Esophagus muscularis mucosa (tissue), 4 donors: ENCODE data around the gene KIF5C.

Experiments used
- EP300 ChIP-seq: sonication (generic); formaldehyde crosslinking; IDR thresholded peaks from one replicate; pipeline ENCODE4 v1.6.1; 2017; ENCODE audit warnings: antibody characterized with exemption
- POLR2A ChIP-seq: fragments of 450-650 bp; IDR thresholded peaks from one replicate; pipeline ENCODE4 v1.6.1; 2017; ENCODE audit warnings: antibody characterized with exemption, moderate library complexity, mild to moderate bottlenecking, low read depth
- POLR2AphosphoS5 ChIP-seq, 2 donors: sonication (generic); formaldehyde crosslinking; IDR thresholded peaks; one replicate each; pipeline ENCODE4 v1.6.1; 2017; ENCODE audit warnings: antibody characterized with exemption in 2 of 2
- TF ChIP-seq, protein P1 (sequence below), 3 experiments: fragments of 200-600 bp in 2 of 3; fragments of 450-650 bp in 1 of 3; sonication (generic) in 2 of 3; IDR thresholded peaks; one replicate each; pipeline ENCODE4 v1.5.1; 2017 to 2019; ENCODE audit warnings: antibody characterized with exemption in 3 of 3, mild to moderate bottlenecking in 2 of 3, moderate library complexity in 1 of 3

DNA sequence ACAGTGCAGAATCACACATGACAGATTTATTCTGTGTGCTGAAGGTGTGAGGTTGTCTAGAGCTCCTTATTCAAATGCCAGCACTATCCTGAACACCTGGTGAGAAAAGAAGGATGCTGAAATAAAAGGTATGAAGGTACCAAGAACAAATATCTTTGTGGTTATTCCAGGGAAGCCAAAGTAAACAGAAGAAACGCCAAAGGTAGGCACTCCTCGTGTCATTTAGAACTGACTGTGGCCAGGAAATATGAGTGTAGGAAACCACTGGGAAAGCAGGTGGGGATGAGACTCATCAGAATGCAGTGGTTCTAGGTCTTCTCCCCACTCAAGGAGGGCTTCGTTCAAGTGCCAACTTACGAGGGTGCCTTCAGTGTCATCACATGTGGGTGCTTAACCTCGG lies 80.8 kb downstream of the KIF5C start:
- TF ChIP-seq, protein P1, sequence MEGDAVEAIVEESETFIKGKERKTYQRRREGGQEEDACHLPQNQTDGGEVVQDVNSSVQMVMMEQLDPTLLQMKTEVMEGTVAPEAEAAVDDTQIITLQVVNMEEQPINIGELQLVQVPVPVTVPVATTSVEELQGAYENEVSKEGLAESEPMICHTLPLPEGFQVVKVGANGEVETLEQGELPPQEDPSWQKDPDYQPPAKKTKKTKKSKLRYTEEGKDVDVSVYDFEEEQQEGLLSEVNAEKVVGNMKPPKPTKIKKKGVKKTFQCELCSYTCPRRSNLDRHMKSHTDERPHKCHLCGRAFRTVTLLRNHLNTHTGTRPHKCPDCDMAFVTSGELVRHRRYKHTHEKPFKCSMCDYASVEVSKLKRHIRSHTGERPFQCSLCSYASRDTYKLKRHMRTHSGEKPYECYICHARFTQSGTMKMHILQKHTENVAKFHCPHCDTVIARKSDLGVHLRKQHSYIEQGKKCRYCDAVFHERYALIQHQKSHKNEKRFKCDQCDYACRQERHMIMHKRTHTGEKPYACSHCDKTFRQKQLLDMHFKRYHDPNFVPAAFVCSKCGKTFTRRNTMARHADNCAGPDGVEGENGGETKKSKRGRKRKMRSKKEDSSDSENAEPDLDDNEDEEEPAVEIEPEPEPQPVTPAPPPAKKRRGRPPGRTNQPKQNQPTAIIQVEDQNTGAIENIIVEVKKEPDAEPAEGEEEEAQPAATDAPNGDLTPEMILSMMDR (IDR thresholded peaks at IDR 0.05) = no peak
- TF ChIP-seq POLR2A = no peak
- TF ChIP-seq POLR2AphosphoS5 (IDR thresholded peaks at IDR 0.05) = no peak
- no peak for TF ChIP-seq EP300
